GM06990 (cell line): ENCODE measurements around the gene STK11.
A peak's percentile ranks its signal among the peaks of the same experiment; 100 is the strongest.

Experiments
- DNase-seq: peaks from one replicate; pipeline ENCODE4 v3.0.0-alpha.2; 2011; ENCODE audit not compliant: insufficient read length; ENCODE audit errors: extremely low read depth
- H3K27me3 ChIP-seq: replicated peaks from 2 replicates; pipeline ENCODE4 v1.6.0; 2011; ENCODE audit warnings: low read length; ENCODE audit not compliant: control insufficient read depth, insufficient read depth
- H3K36me3 ChIP-seq: 2 replicates; pipeline ENCODE4 v1.5.1; 2011; ENCODE audit warnings: low read length; ENCODE audit not compliant: control insufficient read depth, insufficient read depth
- H3K4me3 ChIP-seq: replicated peaks from 2 replicates; pipeline ENCODE4 v1.5.1; 2011; ENCODE audit warnings: low read depth, mild to moderate bottlenecking, control low read depth, low read length
- CTCF ChIP-seq: IDR thresholded peaks from 2 replicates; pipeline ENCODE4 v1.5.1; 2011; ENCODE audit warnings: low read length, control low read depth, mild to moderate bottlenecking, inconsistent platforms; ENCODE audit not compliant: insufficient read depth, poor library complexity, severe bottlenecking

The STK11 gene

GRCh38 chr19:1237754-1238368, 32.3 kb downstream of the STK11 start, which contains the start of gene CBARP:
Gene CBARP (minus strand): TSS chr19:1238005. CDS start chr19:1236100, 1,905 bp downstream.
- no peak for DNase-seq
- TF ChIP-seq CTCF: no peak
- Histone ChIP-seq H3K27me3 (no peaks in the 10 kb centered on the region), H3K4me3 (peak within 1 kb of the TSS; percentile 53), H3K36me3 (no peaks in the 10 kb centered on the region)

- no peak for TF ChIP-seq CTCF
Measured at GRCh38 chr19:1238369-1239303, 33.1 kb downstream of the STK11 start.

DNA sequence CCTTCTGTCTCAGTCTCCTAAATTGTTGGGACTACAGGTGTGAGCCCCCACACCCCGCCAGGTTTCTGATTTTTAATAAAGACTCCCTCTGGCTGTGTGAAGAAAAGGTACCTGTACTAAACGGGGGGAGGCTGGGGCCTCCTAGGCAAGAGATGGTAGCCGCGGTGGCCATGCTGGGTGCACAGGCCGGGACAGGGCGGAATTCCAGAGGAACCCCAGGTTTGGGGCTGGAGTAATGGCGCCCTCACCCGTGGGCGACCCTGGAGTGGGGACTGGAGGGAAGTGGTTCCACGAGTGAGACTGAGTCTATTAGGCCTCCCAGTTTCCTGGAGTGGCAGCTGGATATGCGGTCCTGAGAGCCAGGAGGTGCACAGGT, 33.8 kb downstream of the STK11 start:
- TF ChIP-seq CTCF: no peak
- H3K4me3 ChIP-seq: no peak overlapping the region
- no peak for DNase-seq
- H3K27me3 ChIP-seq: no peaks in the 10 kb centered on the region
- no peaks in the 10 kb centered on the region; the same call in 1 of the 2 replicates for H3K36me3 ChIP-seq

More at GRCh38 chr19:1238369-1239303, 33.1 kb downstream of the STK11 start:
- DNase-seq: no peak
- no peaks in the 10 kb centered on the region for H3K27me3 ChIP-seq
- H3K36me3 ChIP-seq: no peaks in the 10 kb centered on the region
- peak overlapping the region; percentile 53; the same call in 1 of the 2 replicates for H3K4me3 ChIP-seq

DNA sequence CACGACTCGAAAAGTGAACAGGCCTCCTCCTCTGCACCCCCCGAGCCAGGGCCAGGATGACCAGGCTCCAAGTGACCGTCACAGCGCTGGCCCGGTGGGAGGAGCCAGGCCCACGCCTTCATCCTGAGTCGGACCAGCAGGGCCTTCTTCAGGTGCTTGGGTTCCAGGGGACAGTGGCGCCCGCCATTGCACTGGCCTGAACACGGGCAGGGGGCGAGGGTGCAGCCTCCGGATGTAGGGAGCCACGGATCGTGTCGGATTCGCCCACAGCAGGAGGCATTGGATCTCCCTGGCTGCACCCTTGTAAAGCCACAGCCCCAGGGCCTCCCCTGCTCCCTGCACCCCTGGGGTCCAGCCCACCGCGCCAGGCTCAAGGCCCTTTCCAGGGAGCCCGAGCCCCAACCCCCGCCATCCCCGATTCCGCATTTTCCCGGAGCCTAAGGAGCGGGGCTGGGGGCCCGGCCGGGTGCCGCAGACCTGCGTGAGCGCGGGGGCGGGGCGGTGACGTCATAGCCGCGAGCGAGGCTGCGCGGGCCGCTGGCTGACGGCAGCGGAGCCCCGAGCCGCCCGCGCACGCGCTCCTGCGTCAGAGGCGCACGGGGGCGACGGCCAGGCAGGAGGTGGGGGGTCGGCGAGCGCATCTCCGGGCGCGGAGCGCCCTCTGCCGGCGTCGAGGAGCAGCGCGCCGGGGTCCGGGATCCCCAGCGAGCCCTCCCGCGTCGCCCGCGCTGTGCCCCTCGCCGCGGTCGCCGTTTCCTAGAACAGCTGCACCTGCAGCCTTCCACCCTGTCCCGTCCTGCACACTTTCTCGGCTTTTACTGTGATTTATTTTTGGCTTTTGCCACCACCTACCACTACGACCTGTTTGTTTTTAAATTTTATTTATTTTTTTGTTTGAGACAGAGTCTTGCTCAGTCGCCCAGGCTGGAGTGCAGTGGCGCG, 34.5 kb downstream of the STK11 start:
- DNase-seq: peak; percentile 92
- Histone ChIP-seq H3K36me3 (no peaks in the 10 kb centered on the region; the same call in none of the 2 replicates), H3K27me3 (no peaks in the 10 kb centered on the region), H3K4me3 (peak overlapping the region; percentile 49)
- peak; percentile 38 for TF ChIP-seq CTCF

GRCh38 chr19:1240925-1241324, 35.3 kb downstream of the STK11 start:
- no peak for TF ChIP-seq CTCF
- Histone ChIP-seq H3K27me3 (no peaks in the 10 kb centered on the region), H3K36me3 (no peaks in the 10 kb centered on the region; the same call in none of the 2 replicates), H3K4me3 (peak overlapping the region; percentile 88)
- no peak for DNase-seq
